NCI-H526 (cell line): ENCODE results near the gene ICAM3.
"Not testable (repeated sequence)": the region's sequence is repeated elsewhere in the genome, so short reads cannot be mapped to it uniquely, and the experiment has no call there.

Experiments used
- DNase-seq, 2 experiments: peaks; one replicate each; lab custom pipeline; 2025; lab: John Stamatoyannopoulos, UW

ICAM3 gene

DNA sequence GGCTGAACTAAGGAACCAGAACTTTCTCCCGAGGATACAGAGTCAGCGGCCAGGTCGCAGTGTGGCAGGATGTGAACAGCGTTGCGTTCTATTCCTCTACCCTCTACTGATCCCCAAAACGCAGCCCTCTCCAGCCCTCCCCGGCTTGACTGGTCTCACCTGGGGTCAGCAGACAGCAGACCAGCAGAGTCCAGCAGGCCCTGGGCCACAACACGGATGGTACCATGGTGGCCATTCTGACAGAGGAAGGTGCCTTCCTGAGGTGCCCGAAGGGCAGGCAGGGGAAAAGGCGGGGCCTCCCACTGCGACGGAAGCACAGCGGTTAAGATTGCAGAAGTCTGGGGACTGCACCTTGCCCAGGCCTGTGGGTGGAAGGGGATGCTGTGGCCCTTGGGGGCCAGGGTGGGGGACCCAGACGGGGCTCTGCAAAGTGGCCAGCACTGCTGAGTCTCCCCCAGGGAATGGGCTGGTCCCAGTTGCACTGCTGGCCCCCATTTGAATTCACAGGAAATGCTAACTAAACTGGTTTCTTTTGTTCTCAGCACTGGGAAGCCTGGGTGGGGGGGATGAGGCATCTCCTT is at the start of gene ICAM3:
TSS of gene ICAM3 (minus strand) at position 245 of the 581 bp plus-strand sequence. CDS start at position 235, 10 bp downstream.
- DNase-seq = no peak

DNA sequence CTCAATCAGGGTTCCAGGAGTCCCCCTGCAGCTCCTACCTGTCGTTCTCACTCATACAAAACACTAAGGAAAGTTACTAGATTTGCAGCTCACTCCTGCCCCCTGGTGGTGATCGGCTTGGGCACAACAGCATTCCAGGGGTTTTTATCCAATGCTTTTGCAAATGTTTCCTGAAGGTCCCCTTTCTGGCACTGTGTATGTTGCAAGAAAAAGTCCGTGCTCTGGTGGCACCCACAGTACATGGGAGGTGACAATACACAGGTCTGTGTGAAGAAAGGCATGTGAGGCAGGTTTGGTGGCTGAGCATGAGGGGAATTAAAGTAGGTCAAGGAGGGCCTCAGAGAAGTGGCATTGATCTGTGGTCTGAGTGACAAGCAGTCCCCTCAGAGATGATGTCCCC is 49.5 kb upstream of the ICAM3 start:
- peak; percentile 48 to 84 for DNase-seq

GRCh38 chr19:10384580-10384979 is 45.2 kb upstream of the ICAM3 start:
- DNase-seq = no peak

GRCh38 chr19:10383223-10383499 is 43.7 kb upstream of the ICAM3 start:
- DNase-seq = not testable (repeated sequence)

- DNase-seq = peak; percentile 93 to 96
Measured at GRCh38 chr19:10380313-10381102, 41.1 kb upstream of the ICAM3 start, which contains the start of gene TYK2. Gene TYK2 (minus strand): TSS chr19:10380572. CDS start chr19:10378406, 2,166 bp downstream.

- DNase-seq = no peak
Measured at GRCh38 chr19:10379880-10380312, 40.5 kb upstream of the ICAM3 start.

- DNase-seq = no peak
Measured at GRCh38 chr19:10378124-10378523, 38.7 kb upstream of the ICAM3 start.

- DNase-seq = not testable (repeated sequence)
Measured at GRCh38 chr19:10377140-10377640, 37.8 kb upstream of the ICAM3 start.

GRCh38 chr19:10374931-10375330 is 35.5 kb upstream of the ICAM3 start:
- no peak for DNase-seq

DNA sequence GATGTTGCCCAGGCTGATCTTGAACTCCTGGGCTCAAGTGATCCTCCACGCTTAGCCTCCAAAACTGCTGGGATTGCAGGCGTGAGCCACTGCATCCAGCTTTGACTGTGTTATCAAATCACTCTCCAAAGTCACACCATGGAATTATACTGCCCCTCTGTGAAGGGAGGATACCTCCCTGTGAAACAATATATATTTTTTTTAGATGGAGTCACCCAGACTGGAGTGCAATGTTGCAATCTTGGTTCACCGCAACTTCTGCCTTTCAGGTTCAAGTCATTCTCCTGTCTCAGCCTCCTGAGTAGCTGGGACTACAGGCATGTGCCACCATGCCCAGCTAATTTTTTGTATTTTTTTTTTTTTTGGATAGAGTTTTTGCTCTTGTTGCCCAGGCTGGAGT is 33.3 kb upstream of the ICAM3 start:
- no peak for DNase-seq

DNA sequence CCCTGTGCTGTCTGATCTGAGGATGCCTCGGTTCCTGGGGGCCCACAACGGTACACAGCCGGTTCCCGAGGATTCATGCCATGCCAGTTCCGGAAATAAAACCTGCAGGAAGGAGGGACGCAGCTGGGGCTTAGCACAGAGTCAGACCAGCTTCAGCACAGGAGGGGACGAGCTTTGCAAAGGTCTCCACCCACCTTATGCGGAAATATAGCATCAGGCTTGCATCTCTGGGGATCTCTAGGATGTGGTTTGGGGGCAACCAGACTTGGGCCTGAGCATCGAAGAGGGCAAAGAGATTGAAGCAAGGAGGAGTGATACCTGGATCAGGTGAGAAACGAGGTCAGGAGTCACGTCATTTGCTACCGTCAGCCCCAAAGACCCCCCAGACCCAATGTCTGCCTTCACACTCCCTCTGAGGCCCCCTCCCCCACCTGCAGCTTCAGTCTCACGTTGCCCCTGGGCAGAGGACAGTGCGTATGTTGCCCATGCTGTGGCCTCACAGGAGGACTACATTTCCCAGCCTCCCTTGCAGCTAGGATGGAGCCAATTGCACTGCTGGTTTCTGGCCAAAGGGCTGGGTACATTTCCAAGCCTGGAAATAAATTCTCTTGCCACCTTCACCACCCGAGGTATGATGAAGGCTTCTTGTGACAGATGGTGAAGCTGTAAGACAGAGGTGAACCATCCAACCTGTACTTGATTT is 28.8 kb upstream of the ICAM3 start:
- no peak for DNase-seq

DNA sequence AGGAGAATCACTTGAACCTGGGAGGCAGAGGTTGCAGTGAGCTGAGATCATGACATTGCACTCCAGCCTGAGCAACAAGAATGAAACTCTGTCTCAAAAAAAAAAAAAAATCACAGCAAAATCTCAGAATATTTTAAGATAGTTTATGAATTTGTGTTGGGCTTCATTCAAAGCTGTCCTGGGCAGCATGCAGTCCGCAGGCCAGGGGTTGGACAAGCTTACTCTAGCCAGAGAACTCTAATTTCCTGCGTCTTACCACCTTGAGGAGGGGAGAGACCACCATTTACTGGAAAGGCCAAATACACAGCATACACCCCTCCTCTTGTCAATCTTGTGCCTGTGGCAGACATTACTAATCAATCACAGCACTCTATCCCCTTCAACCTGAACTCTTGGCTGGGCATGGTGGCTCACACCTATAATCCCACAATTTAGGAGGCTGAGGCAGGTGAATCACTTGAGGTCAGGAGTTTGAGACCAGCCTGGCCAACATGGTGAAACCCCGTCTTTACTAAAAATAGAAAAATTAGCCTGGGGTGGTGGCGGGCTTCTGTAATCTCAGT is 27.6 kb upstream of the ICAM3 start:
- DNase-seq = not testable (repeated sequence)

DNA sequence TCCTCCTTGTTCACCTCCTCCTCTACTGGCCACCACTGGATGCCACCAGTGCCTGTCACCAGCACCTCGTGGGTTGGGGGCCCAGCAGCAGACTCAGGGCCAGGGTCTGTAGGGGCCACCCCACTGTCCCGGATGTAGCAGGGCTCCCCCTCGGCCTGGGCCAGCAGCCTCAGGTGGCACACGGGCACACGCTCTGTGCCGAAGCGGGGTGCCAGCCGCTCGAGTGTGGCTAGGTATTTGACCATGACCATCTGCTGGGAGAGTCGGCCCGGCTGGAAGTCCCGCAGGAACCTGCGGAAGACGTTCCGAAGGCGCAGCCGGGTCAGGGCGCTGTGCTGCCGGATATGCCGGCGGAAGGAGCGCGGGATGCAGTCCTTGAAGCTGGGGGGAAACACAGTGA is 26.1 kb upstream of the ICAM3 start:
- no peak for DNase-seq

- DNase-seq = no peak
Measured at GRCh38 chr19:10364644-10365043, 25.2 kb upstream of the ICAM3 start.

DNA sequence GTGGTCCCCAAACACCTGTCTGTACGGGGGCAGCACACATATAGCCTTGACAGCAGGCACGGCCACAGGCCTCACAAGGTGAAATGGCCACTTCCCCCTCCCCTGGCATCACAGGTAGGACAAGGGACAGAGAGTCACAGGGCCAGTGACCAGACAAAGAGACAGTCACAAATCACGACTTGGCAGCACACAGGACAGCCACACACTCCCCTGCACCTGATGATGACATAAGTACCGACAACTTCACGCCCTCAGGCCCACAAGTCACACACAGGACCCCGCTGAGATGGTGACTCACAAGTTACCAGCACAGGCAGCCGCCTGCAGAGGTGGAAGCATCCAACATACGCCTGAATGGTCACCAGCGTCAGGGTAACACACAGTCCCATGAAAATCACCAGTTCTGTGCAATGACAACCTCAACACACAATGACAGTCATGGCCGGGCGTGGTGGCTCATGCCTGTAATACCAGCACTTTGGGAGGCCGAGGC is 24.4 kb upstream of the ICAM3 start:
- no peak for DNase-seq

GRCh38 chr19:10362259-10362658 is 22.8 kb upstream of the ICAM3 start:
- no peak for DNase-seq

DNA sequence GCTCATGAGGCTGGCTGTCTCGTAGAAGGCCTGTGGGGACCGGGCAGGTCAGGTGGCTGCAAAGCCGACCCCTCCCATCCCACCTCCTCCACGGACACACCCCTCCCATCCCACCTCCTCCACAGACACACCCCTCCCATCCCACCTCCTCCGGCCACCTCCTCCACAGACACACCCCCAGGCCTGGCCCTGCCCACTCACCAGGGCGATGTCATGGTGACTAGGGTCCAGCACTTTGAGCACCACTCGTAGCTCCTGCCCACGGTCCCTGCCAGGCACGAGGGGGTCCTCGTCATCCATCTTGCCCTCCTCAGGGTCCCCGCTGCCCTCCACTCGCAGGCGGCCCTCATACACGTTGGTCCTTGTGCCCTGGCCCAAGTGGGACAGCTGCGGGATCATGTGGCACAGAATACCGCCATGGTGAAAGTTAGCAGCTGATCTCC is 22.2 kb upstream of the ICAM3 start:
- DNase-seq = no peak

DNA sequence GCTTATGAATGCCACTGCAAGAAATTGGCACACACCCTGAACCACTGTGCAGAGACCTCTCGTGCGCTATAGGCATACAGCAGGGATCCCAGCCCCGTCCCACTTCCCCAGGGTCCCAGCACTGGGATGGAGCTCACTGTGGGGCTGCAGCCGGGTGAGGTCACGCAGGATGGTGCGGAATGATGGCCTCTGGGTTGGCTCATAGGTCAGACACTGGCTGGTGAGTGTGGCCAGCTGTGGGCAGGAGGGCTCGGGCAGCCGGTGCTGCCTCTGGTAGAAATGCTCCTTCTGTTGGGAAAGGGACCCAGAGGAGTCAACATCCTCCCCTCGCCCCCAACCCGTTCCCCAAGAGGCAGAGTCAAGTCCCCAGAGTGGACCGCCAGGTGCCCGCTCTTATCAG is 17.0 kb upstream of the ICAM3 start:
- no peak for DNase-seq

DNA sequence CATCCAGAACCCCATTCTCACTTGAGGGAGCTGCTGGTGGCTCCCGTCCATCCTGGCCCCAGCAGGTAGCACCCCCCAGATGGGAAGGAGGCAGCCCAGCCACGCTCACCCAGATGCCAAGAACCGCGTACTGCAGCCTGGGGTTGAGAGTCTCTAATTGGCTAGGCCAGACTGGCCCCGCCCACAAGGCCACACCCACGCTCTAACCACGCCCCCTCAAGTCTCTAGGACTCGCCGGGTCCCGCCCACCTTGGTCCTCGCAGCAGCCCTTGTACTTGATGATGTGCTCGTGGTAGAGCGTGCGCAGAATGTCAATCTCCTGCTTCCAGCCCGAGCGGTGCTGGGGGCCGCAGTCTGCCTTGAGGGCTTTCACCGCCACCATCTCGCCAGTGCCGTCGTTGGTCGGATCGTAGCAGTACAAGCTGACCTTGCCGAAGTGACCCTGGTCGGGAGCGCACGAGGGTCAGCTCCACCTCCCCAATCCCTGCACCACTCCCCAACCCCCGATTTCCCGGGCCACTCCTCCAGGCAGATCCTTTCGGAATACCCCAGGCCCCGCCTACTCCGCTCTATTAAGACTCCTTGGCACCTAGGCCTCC is 14.5 kb upstream of the ICAM3 start:
- DNase-seq = peak; percentile 23 to 85

DNA sequence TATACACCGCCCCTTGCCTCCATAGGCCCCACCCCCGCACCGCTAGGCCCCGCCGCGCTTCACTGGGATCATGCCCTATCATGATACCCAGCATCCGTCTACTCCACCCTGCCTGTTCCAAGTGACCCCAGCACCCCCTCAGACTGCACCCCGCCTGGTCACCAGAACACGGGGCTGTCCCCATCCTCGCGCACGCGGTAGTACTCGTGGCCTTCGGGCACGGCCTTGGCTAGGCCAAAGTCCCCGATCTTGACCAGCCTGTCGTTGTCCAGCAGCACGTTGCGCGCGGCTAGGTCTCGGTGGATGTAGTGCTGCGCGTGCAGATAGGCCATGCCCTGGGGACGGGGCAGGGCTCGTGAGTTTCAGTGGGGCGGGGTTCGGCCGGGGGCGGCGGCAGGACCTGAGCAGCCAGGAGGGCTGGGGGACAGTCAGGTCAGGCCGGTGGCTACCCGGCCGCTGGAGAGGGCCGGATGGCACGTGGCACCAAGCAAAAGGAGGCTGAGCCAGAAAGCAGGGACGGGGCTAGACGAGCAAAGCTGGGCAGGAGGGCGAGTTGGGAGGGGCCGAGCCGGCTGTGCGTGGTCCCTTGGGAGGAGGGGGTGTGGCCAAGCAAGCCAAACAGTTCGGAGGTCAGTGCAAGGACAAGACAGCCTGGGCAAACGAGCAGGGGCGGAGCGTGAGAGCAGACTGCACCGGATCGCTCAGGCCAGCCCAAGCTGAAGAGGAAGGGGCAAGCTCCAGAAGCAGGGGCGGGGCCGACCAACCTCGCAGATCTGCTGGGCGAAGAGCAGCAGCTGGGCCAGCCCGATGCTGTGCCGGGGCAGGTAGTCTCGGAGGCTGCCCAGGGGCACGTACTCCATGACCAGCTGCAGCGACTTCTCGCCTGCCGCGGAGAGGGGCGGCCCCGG is 13.6 kb upstream of the ICAM3 start:
- peak; percentile 82 to 91 for DNase-seq

- DNase-seq = no peak
Measured at GRCh38 chr19:10346509-10346908, 7.1 kb upstream of the ICAM3 start.
